ENCODE measurements around the gene RBM15. TPM values are rescaled to one million over a fixed set of nuclear protein-coding genes. Genes with fewer than 3 reads are reported as not detected.

RBM15 gene
- total and polyA plus RNA-seq, 2 donors (not counting 1 experiment from before 2014, with no cell fraction given), result 23.7 to 97.7 TPM

DNA sequence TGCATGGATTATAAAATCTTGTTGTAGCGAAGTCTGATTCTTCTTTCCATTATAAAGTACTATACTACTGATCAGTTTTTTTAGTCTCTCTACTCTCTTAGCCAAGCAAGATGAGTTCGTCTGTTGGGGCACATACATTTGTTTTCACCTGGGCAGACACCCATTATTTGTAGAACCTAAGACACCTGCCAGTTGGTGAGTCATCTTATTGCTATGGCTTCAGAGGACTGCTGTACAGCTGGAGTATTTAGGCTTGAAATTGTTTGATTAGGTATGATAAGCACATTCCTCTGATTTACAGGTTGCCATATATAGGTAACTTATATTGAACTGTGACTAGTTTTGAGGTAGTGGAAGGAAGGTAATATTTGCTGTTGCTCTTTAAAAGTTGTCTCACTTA, 17.2 kb downstream of the RBM15 start:
- Mint-ChIP-seq H3K4me3 (no peak overlapping the region), H3K27ac (no peak overlapping the region)

GRCh38 chr1:110360431-110360830, 21.3 kb downstream of the RBM15 start:
- WGBS (ENCODE audit: insufficient coverage), result no CpG with 5 or more reads among the region's 2 CpGs
- CTCF ChIA-PET, result interaction anchor here (0.9 to 2.4 kb wide), 4 partner anchors 16 to 53 kb away, joined by 3 to 8 read pairs (median 4); no protein-coding TSS in a partner anchor
- POLR2A ChIA-PET, result interaction anchor here (0.6 kb wide), 1 partner anchor 12 kb away, joined by 4 read pairs; no protein-coding TSS in a partner anchor
- no peak for TF ChIP-seq EZH2 (IDR thresholded peaks at IDR 0.05; ENCODE audit: borderline replicate concordance, insufficient read depth, low read depth, low read length, poor library complexity, severe bottlenecking)
- TF ChIP-seq, protein P1, sequence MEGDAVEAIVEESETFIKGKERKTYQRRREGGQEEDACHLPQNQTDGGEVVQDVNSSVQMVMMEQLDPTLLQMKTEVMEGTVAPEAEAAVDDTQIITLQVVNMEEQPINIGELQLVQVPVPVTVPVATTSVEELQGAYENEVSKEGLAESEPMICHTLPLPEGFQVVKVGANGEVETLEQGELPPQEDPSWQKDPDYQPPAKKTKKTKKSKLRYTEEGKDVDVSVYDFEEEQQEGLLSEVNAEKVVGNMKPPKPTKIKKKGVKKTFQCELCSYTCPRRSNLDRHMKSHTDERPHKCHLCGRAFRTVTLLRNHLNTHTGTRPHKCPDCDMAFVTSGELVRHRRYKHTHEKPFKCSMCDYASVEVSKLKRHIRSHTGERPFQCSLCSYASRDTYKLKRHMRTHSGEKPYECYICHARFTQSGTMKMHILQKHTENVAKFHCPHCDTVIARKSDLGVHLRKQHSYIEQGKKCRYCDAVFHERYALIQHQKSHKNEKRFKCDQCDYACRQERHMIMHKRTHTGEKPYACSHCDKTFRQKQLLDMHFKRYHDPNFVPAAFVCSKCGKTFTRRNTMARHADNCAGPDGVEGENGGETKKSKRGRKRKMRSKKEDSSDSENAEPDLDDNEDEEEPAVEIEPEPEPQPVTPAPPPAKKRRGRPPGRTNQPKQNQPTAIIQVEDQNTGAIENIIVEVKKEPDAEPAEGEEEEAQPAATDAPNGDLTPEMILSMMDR (IDR thresholded peaks at IDR 0.05), result no peak
- H3K9me3 Mint-ChIP-seq (ENCODE audit: insufficient read depth), result no peaks in the 10 kb centered on the region
- Histone ChIP-seq H3K9me3 (ENCODE audit: control extremely low read depth in 1 of 3, control insufficient read depth in 2 of 3, insufficient read depth in 1 of 3, low read length in 2 of 3) (no peaks in the 10 kb centered on the region), H3K9ac (ENCODE audit: low read length) (no peak overlapping the region), H4K20me1 (ENCODE audit: control insufficient read depth, insufficient read depth, low read length, poor library complexity, severe bottlenecking) (peaks cover 8% of the 10 kb centered on the region), H2AFZ (ENCODE audit: insufficient read depth, low read depth, low read length, poor library complexity, severe bottlenecking) (no peak overlapping the region), H3K4me2 (replicated peaks; ENCODE audit: low read depth, low read length, poor library complexity, severe bottlenecking) (no peak overlapping the region), H3K27me3 (replicated peaks in 1 of 4; ENCODE audit: control extremely low read depth in 1 of 4, control insufficient read depth in 3 of 4, insufficient read depth in 4 of 4, low read length in 3 of 4) (no peaks in the 10 kb centered on the region), H3K27ac (ENCODE audit: low read length in 2 of 2) (no peak overlapping the region), H3K36me3 (replicated peaks in 1 of 2; ENCODE audit: control extremely low read depth in 1 of 2, control insufficient read depth in 1 of 2, extremely low read depth in 1 of 2, insufficient read depth in 2 of 2, low read length in 1 of 2) (peaks cover 3 to 22% of the 10 kb centered on the region in 2 experiments), H3K4me3 (ENCODE audit: control extremely low read depth in 1 of 5, extremely low read depth in 1 of 5, insufficient read depth in 1 of 5, low read depth in 2 of 5, low read length in 4 of 5) (no peak overlapping the region), H3K4me1 (ENCODE audit: control insufficient read depth in 2 of 2, insufficient read depth in 2 of 2, low read length in 2 of 2) (no peaks in the 10 kb centered on the region), H3K79me2 (ENCODE audit: control insufficient read depth, insufficient read depth, low read length) (peaks cover 63% of the 10 kb centered on the region)
- DNase-seq (no peak), ATAC-seq (ENCODE audit: low read depth) (no peak)
- H3K27me3 Mint-ChIP-seq, result no peaks in the 10 kb centered on the region
- no peak overlapping the region for H3K27ac Mint-ChIP-seq
- intact Hi-C loops (cut with micrococcal nuclease), result no loop called here
- H3K4me1 Mint-ChIP-seq, result peaks cover 14% of the 10 kb centered on the region
- H3K4me3 Mint-ChIP-seq, result no peak overlapping the region

More for the DNA sequence above, 17.2 kb downstream of the RBM15 start:
- Histone ChIP-seq H3K9ac (ENCODE audit: low read length) (no peak overlapping the region), H3K4me1 (ENCODE audit: control insufficient read depth in 2 of 2, insufficient read depth in 2 of 2, low read length in 2 of 2) (no peaks in the 10 kb centered on the region), H3K79me2 (ENCODE audit: control insufficient read depth, insufficient read depth, low read length) (peaks cover 88% of the 10 kb centered on the region), H3K4me3 (ENCODE audit: control extremely low read depth in 1 of 5, extremely low read depth in 1 of 5, insufficient read depth in 1 of 5, low read depth in 2 of 5, low read length in 4 of 5) (no peak overlapping the region), H3K9me3 (ENCODE audit: control extremely low read depth in 1 of 3, control insufficient read depth in 2 of 3, insufficient read depth in 1 of 3, low read length in 2 of 3) (no peaks in the 10 kb centered on the region), H3K27ac (ENCODE audit: low read length in 2 of 2) (no peak overlapping the region), H3K27me3 (replicated peaks in 1 of 4; ENCODE audit: control extremely low read depth in 1 of 4, control insufficient read depth in 3 of 4, insufficient read depth in 4 of 4, low read length in 3 of 4) (no peaks in the 10 kb centered on the region), H2AFZ (ENCODE audit: insufficient read depth, low read depth, low read length, poor library complexity, severe bottlenecking) (no peak overlapping the region), H3K4me2 (replicated peaks; ENCODE audit: low read depth, low read length, poor library complexity, severe bottlenecking) (no peak overlapping the region), H4K20me1 (ENCODE audit: control insufficient read depth, insufficient read depth, low read length, poor library complexity, severe bottlenecking) (peaks cover 33% of the 10 kb centered on the region), H3K36me3 (replicated peaks in 1 of 2; ENCODE audit: control extremely low read depth in 1 of 2, control insufficient read depth in 1 of 2, extremely low read depth in 1 of 2, insufficient read depth in 2 of 2, low read length in 1 of 2) (peaks cover 1 to 17% of the 10 kb centered on the region in 2 experiments)
- POLR2A ChIA-PET, result no interaction called here
- CTCF ChIA-PET, result interaction anchor here (1.1 kb wide), 1 partner anchor 30 kb away, joined by 3 read pairs; no protein-coding TSS in a partner anchor
- TF ChIP-seq EZH2 (IDR thresholded peaks at IDR 0.05; ENCODE audit: borderline replicate concordance, insufficient read depth, low read depth, low read length, poor library complexity, severe bottlenecking), result no peak
- TF ChIP-seq, protein P1 (IDR thresholded peaks at IDR 0.05), result no peak
- no peaks in the 10 kb centered on the region for H3K9me3 Mint-ChIP-seq (ENCODE audit: insufficient read depth)
- H3K4me1 Mint-ChIP-seq, result peaks cover 27% of the 10 kb centered on the region
- no CpG with 5 or more reads among the region's 2 CpGs for WGBS (ENCODE audit: insufficient coverage)
- intact Hi-C loops (cut with micrococcal nuclease), result no loop called here
- DNase-seq (no peak), ATAC-seq (ENCODE audit: low read depth) (no peak)
- no peaks in the 10 kb centered on the region for H3K27me3 Mint-ChIP-seq

Measured in B cell (primary cell).